GM19438 (cell line): ENCODE measurements around the gene KCNH6.

ENCODE experiments used
- ATAC-seq: cut with Tn5 transposase; IDR thresholded peaks from one replicate; pipeline ENCODE4 v1.9.1; 2021; ENCODE audit warnings: low read depth; ENCODE audit not compliant: unreplicated experiment

The KCNH6 gene

DNA sequence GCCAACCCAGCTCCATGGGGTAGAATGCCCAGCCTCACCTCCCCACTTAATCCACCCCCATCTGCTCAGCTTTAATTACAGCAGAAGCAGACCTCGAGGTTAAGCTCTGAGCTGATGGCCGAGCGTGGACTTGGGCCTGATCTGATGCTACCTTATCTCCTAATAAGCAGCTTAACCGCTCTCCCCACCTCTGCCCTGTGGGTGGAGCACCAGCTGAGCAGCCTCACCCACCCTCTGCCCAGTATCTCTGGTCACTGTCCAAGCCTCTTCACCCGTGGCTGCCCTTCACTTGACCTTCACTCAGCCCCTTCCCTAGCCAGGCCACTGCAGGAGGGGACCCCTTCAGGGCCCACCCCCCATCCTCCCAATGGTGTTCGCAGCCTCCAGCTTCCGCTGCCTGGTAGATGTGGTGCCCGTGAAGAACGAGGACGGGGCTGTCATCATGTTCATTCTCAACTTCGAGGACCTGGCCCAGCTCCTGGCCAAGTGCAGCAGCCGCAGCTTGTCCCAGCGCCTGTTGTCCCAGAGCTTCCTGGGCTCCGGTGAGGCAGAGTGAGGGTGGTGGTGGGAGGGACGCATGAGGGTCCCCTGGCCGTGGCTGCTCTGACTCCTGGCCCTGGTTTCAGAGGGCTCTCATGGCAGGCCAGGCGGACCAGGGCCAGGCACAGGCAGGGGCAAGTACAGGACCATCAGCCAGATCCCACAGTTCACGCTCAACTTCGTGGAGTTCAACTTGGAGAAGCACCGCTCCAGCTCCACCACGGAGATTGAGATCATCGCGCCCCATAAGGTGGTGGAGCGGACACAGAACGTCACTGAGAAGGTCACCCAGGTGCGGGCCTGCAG is 6.8 kb downstream of the KCNH6 start:
- ATAC-seq = no peak

DNA sequence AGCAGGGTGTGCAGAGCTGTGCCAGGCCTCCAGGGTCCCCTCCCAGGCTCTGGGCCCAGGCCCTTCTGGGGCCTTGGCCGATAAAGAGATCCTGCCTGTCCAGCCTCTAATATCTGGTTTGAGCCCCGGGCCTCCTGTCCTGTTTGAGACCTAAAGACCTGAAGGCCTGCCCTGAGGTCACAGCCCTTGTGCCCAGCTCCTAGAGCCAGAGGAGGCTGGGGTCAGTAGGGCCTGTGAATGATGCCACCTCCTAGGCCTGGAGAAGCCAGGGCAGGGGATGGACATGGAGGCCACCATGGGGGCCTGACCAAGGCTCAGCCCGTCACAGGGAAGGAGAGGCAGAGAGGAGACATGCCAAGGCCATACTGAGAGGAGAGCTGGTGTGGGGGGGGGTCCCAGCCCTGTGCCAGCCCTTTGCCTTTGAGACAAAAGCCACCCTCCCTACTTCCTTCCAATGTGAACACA is 7.4 kb downstream of the KCNH6 start:
- ATAC-seq = no peak

DNA sequence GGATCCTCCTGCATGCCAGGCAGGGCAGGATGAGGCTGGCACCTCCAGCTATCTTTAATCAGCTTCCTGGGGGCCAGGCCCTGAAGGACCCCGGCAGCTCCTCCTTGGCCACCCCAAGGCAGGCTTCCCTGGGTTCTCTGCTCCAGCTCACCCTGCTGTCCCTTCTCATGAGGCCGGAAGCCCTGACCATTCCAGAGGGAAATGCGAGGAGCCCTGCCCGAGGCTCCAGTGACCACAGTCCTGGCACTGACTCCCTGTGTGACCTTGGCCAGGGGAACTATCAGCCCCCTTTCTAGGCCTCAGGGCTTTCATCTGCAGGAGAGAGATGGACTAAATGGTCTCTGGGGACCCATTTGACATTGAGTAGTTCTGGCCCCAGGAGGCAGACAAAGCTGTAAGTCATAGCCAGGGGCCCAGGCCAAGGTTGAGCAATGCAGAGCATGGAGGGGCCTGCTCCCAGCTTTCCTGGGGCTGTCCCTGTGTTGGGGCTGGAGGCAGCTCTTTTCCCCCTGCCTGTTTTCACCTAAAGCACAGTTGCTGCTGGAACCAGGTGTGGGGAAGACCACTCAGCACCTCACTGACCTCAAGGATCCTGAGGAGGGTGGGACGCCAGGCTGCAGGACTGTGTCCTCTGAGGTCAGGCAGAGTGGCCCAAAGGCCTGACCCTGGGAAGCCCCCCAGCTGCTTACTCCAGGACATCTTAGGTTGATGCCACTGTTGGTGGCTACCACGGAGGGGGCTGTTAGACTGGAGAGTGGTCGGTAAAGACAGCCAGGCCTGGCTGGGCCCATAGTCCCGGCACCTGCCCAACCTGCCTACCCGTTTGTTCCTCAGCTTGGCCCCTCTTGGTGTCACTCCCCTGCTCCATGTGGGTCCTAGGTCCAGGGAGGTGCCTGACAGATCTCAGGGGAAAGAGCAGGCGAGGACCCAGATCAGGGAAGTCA is 8.1 kb downstream of the KCNH6 start:
- ATAC-seq = no peak

DNA sequence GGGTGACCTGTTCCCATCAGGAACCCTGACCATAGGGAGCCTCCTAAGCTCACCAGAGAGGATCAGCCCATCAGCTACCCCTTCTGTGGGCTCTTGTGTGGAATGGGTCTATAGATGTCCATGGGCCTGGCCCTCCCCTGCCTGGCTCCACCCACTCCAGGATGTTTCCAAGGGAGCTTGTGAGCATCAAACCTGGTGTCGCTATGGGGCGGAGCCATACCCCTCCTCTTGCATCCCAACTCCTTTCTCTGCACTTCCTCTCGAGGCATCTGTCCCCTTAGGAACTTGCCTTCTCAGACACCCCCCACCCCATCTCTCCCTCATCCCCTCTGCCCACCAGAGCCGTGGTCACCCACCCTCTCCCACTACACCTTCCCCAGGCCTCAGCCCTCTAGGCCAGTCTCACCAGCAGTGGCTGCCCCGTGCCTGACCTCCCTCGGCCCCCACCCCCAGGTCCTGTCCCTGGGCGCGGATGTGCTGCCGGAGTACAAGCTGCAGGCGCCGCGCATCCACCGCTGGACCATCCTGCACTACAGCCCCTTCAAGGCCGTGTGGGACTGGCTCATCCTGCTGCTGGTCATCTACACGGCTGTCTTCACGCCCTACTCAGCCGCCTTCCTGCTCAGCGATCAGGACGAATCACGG is 10.4 kb downstream of the KCNH6 start:
- ATAC-seq = no peak

DNA sequence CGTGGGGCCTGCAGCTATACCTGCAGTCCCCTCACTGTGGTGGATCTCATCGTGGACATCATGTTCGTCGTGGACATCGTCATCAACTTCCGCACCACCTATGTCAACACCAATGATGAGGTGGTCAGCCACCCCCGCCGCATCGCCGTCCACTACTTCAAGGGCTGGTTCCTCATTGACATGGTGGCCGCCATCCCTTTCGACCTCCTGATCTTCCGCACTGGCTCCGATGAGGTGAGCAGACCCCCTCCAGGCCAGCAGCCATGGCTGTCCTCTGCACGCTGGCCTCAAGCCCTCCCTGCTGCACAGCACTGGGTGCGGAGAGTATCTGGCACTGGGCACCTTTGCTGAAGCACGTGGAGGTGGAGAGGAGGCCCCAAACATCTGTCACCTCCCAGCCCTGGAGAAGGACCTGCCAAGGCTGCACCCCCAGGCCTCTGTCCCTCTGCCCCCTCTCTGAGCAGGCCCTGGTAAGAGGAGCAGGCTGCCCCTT is 11.0 kb downstream of the KCNH6 start:
- no peak for ATAC-seq

DNA sequence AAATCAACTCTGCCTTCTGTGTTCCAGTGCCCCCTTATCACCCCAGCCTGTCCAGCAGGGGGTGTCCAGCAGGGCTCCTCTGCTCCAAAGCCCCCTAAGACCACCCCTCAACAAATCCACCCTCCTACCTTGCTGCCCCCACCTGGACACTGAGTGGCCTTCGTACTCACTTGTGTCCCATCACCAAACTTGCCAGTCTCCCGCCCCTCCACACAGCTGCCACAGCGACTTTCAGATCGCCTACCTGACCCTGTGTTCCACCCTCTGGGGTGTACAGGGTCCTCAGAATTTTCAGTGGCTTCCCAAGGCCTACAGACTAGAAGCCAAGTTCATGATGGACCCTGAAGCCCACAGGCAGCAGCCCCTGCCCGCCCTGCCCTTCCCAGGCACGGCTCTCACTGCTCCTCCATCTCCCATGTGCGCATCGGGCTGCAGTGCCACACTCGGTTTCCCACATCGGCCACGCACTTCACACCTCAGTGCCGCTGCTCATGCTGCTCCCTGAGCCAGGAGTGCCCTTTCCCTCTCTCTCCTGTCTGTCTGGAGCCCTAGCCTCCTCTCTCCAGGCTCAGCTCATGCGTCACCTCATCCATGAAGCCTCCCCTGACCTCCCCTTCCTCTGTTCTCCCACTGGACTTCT is 11.8 kb downstream of the KCNH6 start:
- ATAC-seq = no peak

DNA sequence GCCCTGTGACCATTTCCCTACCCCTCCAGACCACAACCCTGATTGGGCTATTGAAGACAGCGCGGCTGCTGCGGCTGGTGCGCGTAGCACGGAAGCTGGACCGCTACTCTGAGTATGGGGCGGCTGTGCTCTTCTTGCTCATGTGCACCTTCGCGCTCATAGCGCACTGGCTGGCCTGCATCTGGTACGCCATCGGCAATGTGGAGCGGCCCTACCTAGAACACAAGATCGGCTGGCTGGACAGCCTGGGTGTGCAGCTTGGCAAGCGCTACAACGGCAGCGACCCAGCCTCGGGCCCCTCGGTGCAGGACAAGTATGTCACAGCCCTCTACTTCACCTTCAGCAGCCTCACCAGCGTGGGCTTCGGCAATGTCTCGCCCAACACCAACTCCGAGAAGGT is 12.5 kb downstream of the KCNH6 start:
- no peak for ATAC-seq

DNA sequence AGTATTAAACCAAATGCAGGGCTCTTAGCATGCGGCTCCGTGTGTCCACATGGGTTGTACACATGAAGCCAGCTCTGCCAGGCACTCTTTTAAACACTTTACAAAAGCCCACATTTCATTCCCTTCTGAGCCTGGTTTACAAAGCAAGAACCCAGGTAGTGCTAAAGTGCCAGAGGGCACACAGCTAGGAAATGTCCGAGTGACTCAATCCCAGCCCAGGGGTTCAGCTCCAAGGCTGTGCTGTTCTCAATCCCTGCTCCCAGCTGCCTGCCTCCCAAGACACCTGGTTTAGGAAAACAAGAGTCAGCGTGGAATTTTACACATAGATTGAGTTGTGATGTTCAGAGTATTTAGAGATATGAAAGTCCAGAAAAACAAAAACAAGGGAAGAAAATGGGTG is 13.8 kb downstream of the KCNH6 start:
- ATAC-seq = no peak

DNA sequence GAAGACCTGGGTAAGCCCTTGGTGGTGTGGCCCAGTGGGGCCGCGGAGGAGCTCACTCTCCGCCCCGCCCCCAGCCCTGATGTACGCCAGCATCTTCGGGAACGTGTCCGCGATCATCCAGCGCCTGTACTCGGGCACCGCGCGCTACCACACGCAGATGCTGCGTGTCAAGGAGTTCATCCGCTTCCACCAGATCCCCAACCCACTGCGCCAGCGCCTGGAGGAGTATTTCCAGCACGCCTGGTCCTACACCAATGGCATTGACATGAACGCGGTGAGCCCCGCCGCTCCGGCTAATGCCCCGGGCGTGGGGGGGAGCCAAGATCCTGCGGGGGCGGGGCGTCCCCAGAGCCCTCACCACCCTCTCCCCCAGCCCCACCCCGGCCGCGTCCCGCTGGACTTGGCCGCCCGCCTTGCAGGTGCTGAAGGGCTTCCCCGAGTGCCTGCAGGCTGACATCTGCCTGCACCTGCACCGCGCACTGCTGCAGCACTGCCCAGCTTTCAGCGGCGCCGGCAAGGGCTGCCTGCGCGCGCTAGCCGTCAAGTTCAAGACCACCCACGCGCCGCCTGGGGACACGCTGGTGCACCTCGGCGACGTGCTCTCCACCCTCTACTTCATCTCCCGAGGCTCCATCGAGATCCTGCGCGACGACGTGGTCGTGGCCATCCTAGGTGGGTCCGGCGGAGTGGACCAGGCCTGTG is 15.0 kb downstream of the KCNH6 start:
- no peak for ATAC-seq

DNA sequence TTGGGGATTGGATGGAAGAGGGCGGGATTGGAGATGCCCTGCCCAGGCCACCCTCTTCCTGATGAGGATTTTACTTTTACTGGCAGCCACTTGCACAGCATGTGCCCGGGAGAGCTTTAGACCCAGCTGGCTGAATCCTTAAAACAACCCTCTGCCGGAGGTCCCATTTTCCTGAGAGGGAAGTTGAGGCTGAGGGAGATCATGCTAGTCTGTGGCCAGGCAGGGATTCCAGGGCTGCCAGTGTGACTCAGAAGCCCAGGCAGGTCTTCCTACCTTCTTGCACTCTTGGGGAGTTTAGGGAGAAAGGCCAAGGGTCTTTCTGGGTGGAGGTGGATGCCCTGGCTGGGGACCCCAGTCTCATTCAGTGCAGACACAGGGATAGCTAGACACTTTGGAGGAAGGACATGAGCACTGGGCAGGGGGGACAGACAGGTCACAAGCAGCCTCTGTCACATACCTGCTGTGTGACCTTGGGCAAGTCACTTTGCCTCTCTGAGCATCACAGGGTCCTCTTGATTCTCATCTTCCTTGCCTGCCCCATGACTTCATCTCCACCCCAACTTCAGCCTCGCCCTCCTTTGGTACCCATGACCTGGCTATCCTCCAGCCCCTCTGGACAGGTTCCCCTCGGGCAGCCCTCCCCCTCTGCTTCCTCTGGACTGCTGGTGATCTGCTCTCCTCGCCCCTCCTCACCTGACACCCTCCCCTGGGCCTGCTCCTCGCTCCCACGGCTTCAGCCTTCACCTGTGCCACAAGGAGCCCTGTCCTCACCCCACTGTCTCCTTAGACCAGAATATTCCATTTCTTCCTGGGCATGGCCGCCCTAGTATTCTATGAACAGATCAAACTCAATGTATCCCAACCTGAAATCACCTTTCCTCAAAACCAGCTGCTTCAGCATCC is 15.8 kb downstream of the KCNH6 start:
- ATAC-seq = no peak

DNA sequence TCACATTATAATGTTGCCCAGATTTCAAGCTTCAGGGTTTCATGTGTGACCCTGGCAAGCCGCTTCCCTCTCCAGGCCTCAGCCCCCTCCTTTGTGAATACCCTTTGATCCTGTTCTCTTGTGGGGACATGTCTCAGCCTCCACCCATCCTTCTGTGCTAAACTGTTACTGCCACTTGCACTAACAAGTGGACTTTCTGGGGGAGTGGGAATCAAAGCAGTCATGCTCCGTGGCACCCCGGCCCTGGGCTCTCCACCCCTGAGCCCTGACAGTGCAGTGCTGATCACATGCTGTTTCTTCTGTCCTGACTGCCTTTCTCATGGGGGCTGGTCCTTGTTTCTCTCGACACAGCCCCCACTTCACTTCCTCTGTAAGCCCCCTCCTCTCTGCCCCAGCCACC is 17.4 kb downstream of the KCNH6 start:
- no peak for ATAC-seq

DNA sequence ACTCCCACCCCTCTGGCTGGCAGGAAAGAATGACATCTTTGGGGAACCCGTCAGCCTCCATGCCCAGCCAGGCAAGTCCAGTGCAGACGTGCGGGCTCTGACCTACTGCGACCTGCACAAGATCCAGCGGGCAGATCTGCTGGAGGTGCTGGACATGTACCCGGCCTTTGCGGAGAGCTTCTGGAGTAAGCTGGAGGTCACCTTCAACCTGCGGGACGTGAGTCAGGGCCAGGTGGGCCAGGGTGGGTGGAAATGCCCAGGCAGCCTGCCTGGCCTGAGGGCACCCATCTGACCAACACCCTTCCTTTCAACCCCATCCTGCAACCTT is 19.0 kb downstream of the KCNH6 start:
- ATAC-seq = no peak

DNA sequence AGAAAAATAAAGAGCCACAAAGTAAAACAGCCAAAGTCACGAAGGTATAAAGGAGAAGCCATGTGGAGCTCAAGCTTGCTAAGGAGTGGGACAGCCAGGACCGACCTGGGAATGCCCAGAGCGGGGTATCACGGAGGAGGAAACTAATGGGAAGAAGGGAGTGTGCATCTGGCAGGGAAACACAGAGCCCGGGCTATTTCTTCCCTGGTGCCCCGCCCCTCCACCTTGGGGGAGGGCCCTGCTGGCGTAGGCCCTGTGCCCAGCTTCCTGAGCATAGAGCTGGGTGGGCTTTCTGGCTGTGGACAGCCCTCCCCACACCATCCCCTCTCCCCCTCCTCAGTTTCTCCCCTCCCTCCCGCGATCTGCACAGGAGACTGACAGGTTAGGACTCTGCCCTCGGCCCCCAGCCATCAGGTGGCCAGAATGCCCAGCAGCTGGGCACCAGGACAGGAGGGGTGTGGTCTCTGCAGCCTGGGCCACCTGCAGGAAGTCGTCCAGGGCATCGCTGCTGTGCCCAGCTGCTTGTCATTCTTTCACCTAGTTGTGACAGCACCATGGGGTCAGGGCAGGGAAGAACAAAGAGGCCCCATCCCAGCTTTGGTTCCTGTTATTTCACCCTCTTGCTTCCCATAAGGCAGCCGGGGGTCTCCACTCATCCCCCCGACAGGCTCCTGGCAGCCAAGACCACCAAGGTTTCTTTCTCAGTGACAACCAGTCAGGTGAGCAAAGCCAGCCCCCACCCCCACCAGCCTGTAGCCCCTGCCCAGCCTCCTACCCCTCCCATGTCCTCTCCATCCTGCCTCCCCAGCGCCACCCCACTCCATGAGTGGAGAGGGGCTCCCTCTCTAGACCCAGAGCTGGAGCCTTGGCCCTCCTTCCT is 20.0 kb downstream of the KCNH6 start:
- ATAC-seq = no peak

DNA sequence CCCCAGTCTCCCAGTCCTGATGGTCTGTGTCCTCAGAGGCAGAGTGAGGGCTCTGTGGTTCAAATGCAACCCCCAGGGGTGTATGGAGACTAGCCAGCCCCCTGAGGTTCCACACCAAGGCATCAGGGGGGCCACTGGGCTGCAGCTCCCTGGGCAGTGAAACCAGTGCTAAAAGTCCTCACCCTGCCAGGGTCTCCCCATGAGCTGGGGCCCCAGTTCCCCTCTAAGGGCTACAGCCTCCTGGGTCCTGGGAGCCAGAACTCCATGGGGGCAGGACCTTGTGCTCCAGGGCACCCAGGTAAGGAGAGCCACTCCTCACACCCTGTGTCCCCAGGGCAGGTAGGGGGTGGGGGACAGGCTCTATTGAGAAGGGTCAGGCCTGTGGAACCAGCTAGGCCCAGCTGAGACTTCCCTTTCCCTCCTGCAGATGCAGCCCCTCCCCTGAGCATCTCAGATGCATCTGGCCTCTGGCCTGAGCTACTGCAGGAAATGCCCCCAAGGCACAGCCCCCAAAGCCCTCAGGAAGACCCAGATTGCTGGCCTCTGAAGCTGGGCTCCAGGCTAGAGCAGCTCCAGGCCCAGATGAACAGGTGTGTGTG is 20.8 kb downstream of the KCNH6 start:
- ATAC-seq = no peak

DNA sequence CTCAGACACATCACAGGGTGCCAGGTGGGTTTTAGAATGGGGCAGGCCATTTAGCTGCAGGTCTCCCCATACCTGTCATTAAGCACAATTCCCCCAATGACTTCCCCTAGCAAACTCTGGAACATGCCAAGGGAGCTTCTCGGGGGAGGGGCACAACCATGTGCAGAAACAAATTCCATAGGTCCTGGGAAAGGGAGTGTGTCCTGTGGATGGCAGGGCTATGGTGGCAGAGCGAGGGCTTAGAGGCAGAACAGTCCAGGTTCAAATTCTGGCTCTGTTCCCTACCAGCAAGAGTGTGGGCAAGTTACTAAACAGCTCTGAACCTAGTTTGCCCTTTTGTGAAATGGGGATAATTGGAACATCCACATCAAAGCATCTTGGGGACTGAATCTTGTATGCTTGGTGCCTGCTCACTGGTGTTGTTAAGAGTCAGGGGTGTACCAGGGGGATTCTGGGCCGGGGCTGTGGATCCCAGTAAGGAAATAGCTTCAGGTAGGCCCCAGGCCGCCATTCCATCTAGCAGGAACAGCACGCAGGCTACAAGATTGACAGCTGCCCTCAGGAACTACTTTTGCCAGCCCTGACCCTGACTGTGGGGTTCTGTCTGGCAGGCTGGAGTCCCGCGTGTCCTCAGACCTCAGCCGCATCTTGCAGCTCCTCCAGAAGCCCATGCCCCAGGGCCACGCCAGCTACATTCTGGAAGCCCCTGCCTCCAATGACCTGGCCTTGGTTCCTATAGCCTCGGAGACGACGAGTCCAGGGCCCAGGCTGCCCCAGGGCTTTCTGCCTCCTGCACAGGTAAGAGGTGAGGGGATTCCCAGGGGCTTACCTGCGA is 21.5 kb downstream of the KCNH6 start:
- ATAC-seq = no peak

DNA sequence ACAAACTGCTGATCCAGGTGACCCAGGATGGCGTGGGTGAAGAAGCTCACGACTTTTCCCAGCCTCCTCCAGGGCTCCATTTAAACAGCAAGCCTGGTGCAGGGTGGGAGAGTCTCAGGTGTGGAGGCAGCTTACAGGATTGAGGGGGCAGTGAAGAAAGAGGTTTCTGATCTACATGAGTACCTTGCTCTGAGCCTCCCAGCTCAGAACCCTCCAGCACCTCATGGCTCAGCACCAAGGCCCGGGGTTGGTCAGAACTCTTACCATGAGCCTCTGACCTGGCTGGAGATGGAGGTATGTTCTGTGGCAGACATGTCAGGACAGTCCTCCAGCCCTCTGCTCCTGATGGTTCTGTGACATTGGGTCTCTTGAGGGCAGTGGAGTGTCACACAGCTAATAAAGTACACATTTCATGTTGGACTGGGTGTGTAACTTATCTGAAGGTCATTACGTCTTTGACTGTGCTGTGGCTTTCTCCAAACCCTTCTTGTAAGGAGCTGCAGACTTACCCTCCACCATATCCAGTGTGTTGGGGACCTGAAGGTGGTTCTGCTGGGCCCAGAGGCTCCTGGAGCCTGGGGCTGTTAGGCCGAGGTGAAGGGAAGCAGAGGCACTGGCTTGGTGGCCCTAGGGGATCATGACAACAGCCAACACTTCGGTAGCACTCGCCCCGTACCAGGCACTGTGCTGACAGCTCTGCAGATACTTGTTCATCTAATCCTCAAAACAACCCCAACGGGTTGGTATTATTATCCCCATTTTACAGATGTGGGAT is 23.3 kb downstream of the KCNH6 start:
- no peak for ATAC-seq
